ENCODE measurements around the gene KNDC1. TPM values are rescaled to one million over a fixed set of nuclear protein-coding genes. Genes with fewer than 3 reads are reported as not detected.
"Not testable (repeated sequence)": the region's sequence is repeated elsewhere in the genome, so short reads cannot be mapped to it uniquely, and the experiment has no call there.

Gene KNDC1
- total RNA-seq, 3 donors from 2014 or later = 0.14 to 0.60 (median 0.32) TPM

DNA sequence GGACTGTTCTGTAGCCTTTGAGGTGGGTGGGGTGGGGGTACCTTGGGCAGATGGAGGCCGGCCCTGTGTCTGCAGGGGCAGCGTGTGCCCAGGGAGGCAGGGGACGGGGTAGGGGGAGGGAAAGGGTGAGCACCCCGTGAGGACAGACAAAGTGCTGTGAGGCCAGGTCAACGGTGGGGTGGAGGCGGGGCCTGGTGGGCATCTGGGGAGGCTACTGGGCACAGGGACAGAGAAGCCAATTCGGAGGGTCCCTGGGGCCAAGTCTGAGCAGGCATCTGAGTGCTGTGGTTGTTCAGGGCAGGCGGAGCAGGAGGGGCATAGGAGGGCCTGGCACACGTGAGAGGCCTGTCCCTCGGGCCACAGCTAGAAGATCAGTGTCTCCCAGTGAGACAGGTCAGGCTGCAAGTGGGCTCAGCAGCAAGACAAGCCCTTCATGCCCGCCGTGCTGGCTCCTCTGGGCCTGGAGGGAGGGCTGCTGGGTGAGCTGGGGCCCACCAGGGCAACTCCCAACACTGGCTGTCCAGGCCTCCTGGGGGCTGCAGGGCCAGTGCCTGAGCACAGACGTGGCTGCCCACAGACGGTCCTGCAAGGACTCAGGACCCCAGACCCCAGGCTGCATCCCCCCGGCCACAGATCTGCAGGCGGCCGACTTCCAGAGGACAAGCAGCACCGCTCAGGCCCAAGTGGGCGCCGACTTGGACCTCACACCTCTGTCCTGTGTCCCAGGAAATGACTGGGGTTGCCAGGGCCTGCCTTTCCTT lies 26.4 kb upstream of the KNDC1 start:
- Histone ChIP-seq H3K4me1 (ENCODE audit: low read depth) (no peaks in the 10 kb centered on the region), H3K9me3 (no peaks in the 10 kb centered on the region), H3K4me3 (no peak overlapping the region), H3K36me3 (ENCODE audit: low read depth) (no peaks in the 10 kb centered on the region)
- DNase-seq (no peak), ATAC-seq (no peak)
- intact Hi-C loops (cut with DNase I, micrococcal nuclease) = no loop called here
- TF ChIP-seq, protein P1, sequence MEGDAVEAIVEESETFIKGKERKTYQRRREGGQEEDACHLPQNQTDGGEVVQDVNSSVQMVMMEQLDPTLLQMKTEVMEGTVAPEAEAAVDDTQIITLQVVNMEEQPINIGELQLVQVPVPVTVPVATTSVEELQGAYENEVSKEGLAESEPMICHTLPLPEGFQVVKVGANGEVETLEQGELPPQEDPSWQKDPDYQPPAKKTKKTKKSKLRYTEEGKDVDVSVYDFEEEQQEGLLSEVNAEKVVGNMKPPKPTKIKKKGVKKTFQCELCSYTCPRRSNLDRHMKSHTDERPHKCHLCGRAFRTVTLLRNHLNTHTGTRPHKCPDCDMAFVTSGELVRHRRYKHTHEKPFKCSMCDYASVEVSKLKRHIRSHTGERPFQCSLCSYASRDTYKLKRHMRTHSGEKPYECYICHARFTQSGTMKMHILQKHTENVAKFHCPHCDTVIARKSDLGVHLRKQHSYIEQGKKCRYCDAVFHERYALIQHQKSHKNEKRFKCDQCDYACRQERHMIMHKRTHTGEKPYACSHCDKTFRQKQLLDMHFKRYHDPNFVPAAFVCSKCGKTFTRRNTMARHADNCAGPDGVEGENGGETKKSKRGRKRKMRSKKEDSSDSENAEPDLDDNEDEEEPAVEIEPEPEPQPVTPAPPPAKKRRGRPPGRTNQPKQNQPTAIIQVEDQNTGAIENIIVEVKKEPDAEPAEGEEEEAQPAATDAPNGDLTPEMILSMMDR (IDR thresholded peaks at IDR 0.05) = no peak

DNA sequence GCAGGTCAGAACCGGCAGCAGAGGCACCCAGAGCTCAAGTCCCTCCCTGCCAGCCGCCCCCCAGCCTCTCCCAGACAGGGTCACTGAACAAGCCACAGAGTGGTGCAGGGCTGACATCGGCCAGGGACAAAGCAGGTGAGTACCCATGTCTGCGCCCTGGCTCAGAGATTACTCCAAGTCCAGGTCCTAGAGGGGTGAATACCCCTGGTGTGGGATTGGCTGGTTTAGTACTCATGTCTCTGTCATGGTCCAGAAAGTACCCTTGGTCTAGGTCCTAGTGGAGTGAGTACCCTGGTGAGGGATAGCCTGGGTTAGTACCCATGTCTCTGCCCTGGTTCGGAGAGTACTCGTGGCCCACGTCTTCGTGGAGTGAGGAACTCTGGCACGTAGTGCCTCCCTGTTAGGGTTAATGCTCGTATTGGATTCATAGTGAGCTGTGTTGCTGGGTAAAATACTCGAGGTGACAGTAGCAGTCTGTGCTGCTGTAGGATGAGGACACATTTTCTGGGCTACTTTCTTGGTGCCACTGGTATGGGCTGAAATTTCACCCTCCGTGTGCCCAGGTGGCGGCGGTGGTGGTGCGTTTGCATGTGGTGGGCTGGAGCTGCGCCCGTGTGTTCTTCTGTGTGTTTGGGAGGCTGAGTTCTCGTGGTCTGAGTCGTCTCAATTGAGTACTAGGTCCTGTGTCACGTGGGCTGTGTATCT lies 25.5 kb upstream of the KNDC1 start:
- H3K4me1 ChIP-seq (ENCODE audit: low read depth) = no peaks in the 10 kb centered on the region
- H3K4me3 ChIP-seq = no peak overlapping the region
- intact Hi-C loops (cut with DNase I, micrococcal nuclease) = no loop called here
- no peaks in the 10 kb centered on the region for H3K9me3 ChIP-seq
- ATAC-seq = peak; percentile 11
- H3K36me3 ChIP-seq (ENCODE audit: low read depth) = no peaks in the 10 kb centered on the region
- TF ChIP-seq, protein P1 (IDR thresholded peaks at IDR 0.05) = no peak
- no peak for DNase-seq

DNA sequence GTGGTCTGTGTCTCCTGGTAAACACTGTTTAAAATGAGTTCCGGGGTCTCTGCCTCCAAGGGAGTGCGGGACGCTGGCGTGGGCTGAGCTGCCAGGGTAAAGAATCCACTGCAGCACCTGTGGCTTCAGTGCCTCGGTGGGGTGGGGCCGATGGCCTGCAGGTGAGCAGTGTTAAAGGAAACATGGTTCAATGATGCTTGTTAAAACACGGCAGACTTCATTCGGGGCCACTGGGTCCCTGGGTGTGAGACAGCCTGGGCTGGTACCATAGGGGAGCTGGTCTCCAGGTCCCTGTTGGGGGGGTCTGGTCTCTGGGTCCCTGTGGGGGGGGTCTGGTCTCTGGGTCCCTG lies 24.9 kb upstream of the KNDC1 start:
- no peak for ATAC-seq
- no peak for DNase-seq
- intact Hi-C loops (cut with DNase I, micrococcal nuclease) = no loop called here
- Histone ChIP-seq H3K36me3 (ENCODE audit: low read depth) (no peaks in the 10 kb centered on the region), H3K4me1 (ENCODE audit: low read depth) (no peaks in the 10 kb centered on the region), H3K4me3 (no peak overlapping the region), H3K9me3 (no peaks in the 10 kb centered on the region)
- TF ChIP-seq, protein P1 (IDR thresholded peaks at IDR 0.05) = no peak

DNA sequence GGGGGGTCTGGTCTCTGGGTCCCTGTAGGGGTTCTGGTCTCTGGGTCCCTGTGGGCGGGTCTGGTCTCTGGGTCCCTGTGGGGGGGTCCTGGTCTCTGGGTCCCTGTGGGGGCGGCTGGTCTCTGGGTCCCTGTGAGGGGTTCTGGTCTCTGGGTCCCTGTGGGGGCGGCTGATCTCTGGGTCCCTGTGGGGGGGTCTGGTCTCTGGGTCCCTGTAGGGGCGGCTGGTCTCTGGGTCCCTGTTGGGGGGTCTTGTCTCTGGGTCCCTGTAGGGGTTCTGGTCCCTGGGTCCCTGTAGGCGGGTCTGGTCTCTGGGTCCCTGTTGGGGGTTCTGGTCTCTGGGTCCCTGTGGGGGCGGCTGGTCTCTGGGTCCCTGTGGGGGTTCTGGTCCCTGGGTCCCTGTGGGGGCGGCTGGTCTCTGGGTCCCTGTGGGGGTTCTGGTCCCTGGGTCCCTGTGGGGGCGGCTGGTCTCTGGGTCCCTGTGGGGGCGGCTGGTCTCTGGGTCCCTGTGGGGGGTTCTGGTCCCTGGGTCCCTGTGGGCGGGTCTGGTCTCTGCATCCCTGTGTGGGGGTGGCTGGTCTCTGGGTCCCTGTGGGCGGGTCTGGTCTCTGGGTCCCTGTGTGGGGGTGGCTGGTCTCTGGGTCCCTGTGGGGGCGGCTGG lies 22.4 kb upstream of the KNDC1 start:
- peak in 1 of 3 donors; percentile 21 for DNase-seq
- H3K36me3 ChIP-seq (ENCODE audit: low read depth); H3K4me3 ChIP-seq; ATAC-seq; intact Hi-C loops (cut with DNase I, micrococcal nuclease); H3K4me1 ChIP-seq (ENCODE audit: low read depth); H3K9me3 ChIP-seq: not testable (repeated sequence)

DNA sequence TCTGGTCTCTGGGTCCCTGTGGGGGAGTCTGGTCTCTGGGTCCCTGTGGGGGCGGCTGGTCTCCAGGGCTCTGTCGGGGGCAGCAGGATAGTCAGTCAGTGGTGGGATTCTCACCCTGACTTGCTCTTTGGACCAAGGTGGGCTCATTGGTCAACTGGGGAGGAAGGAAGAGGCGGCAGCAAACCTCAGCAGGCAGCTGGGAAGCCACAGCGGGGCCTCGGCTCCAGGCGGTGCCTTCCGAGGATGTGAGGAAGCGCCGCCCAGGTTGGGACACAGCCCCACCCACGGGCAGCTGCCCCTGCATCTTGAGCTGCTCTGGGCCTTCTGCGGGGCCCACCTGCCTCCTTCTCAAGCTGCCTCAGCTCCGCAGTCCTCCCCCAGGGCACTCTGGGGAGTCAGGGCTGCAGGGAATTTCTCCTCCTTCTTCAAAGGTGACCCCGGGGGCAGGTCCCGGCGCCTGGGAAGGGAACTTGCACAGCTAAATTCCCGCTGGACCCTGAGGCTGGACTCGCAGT lies 20.4 kb upstream of the KNDC1 start:
- DNase-seq (no peak), ATAC-seq (no peak)
- Histone ChIP-seq H3K4me3 (no peak overlapping the region), H3K36me3 (ENCODE audit: low read depth) (no peaks in the 10 kb centered on the region), H3K9me3 (no peaks in the 10 kb centered on the region), H3K4me1 (ENCODE audit: low read depth) (no peaks in the 10 kb centered on the region)
- intact Hi-C loops (cut with DNase I, micrococcal nuclease) = no loop called here
- TF ChIP-seq, protein P1 (IDR thresholded peaks at IDR 0.05) = no peak

Data from mucosa of descending colon (tissue), 3 donors.